Measurements from ENCODE around the gene SLC14A1.

SLC14A1 gene

GRCh38 chr18:45722899-45723298, 1.1 kb upstream of the SLC14A1 start:
- DNase-seq (ENCODE audit: low read depth in 2 of 3, low spot score in 1 of 3) = peak; percentile 67 to 73 (median 69)

GRCh38 chr18:45724601-45725000, 620 bp downstream of the SLC14A1 start:
- DNase-seq (ENCODE audit: low read depth in 2 of 3, low spot score in 1 of 3) = no peak

GRCh38 chr18:45725336-45725735, 1.4 kb downstream of the SLC14A1 start:
- DNase-seq (ENCODE audit: low read depth in 2 of 3, low spot score in 1 of 3) = no peak

GRCh38 chr18:45726603-45727002, 2.6 kb downstream of the SLC14A1 start:
- no peak for DNase-seq (ENCODE audit: low read depth in 2 of 3, low spot score in 1 of 3)

- DNase-seq (ENCODE audit: low read depth in 2 of 3, low spot score in 1 of 3) = no peak
These were observed 3.1 kb downstream of the SLC14A1 start for GRCh38 chr18:45727068-45727467.

GRCh38 chr18:45728336-45729010, 4.5 kb downstream of the SLC14A1 start:
- no peak for DNase-seq (ENCODE audit: low read depth in 2 of 3, low spot score in 1 of 3)

GRCh38 chr18:45730832-45731575, 7.0 kb downstream of the SLC14A1 start:
- DNase-seq (ENCODE audit: low read depth in 2 of 3, low spot score in 1 of 3) = no peak

- no peak for DNase-seq (ENCODE audit: low read depth in 2 of 3, low spot score in 1 of 3)
These were observed 7.7 kb downstream of the SLC14A1 start for GRCh38 chr18:45731716-45732115.

GRCh38 chr18:45733535-45733934, 9.6 kb downstream of the SLC14A1 start:
- no peak for DNase-seq (ENCODE audit: low read depth in 2 of 3, low spot score in 1 of 3)

GRCh38 chr18:45734505-45734904, 10.5 kb downstream of the SLC14A1 start:
- no peak for DNase-seq (ENCODE audit: low read depth in 2 of 3, low spot score in 1 of 3)

- no peak for DNase-seq (ENCODE audit: low read depth in 2 of 3, low spot score in 1 of 3)
These were observed 11.0 kb downstream of the SLC14A1 start for GRCh38 chr18:45734944-45735343.

GRCh38 chr18:45738660-45739059, 14.7 kb downstream of the SLC14A1 start:
- no peak for DNase-seq (ENCODE audit: low read depth in 2 of 3, low spot score in 1 of 3)

- no peak for DNase-seq (ENCODE audit: low read depth in 2 of 3, low spot score in 1 of 3)
These were observed 15.3 kb downstream of the SLC14A1 start for GRCh38 chr18:45739268-45739667.

GRCh38 chr18:45739848-45740247, 15.9 kb downstream of the SLC14A1 start:
- DNase-seq (ENCODE audit: low read depth in 2 of 3, low spot score in 1 of 3) = no peak

GRCh38 chr18:45741056-45741455, 17.1 kb downstream of the SLC14A1 start:
- DNase-seq (ENCODE audit: low read depth in 2 of 3, low spot score in 1 of 3) = no peak

GRCh38 chr18:45745817-45746461, 22.0 kb downstream of the SLC14A1 start:
- DNase-seq (ENCODE audit: low read depth in 2 of 3, low spot score in 1 of 3) = no peak

- no peak for DNase-seq (ENCODE audit: low read depth in 2 of 3, low spot score in 1 of 3)
These were observed 24.5 kb downstream of the SLC14A1 start for GRCh38 chr18:45748501-45748900.

- DNase-seq (ENCODE audit: low read depth in 2 of 3, low spot score in 1 of 3) = no peak
These were observed 26.1 kb downstream of the SLC14A1 start for GRCh38 chr18:45749918-45750689.

- no peak for DNase-seq (ENCODE audit: low read depth in 2 of 3, low spot score in 1 of 3)
These were observed 27.8 kb downstream of the SLC14A1 start for GRCh38 chr18:45751766-45752165.

- DNase-seq (ENCODE audit: low read depth in 2 of 3, low spot score in 1 of 3) = no peak
These were observed 28.7 kb downstream of the SLC14A1 start for GRCh38 chr18:45752681-45753080.

- no peak for DNase-seq (ENCODE audit: low read depth in 2 of 3, low spot score in 1 of 3)
These were observed 29.3 kb downstream of the SLC14A1 start for GRCh38 chr18:45753286-45753685.

All from stimulated activated CD4-positive, alpha-beta T cell treated with anti-CD3 and anti-CD28 coated beads, Interleukin-12 subunit alpha, Interleukin-12 subunit beta, amount 100 ng/mL, for 48 hours (primary cell).